Measurements from ENCODE around the gene LIPT2. TPM values are rescaled to one million over a fixed set of nuclear protein-coding genes. Genes with fewer than 3 reads are reported as not detected.

Gene LIPT2
- total and polyA plus RNA-seq, 10 of the 15 experiments (the other 5 are each of a cell fraction or from before 2014, with no cell fraction given), result 0.69 to 7.5 (median 3.8) TPM

GRCh38 chr11:74492974-74493790 is at the start of gene LIPT2 (continued):
- TF ChIP-seq, protein P1, sequence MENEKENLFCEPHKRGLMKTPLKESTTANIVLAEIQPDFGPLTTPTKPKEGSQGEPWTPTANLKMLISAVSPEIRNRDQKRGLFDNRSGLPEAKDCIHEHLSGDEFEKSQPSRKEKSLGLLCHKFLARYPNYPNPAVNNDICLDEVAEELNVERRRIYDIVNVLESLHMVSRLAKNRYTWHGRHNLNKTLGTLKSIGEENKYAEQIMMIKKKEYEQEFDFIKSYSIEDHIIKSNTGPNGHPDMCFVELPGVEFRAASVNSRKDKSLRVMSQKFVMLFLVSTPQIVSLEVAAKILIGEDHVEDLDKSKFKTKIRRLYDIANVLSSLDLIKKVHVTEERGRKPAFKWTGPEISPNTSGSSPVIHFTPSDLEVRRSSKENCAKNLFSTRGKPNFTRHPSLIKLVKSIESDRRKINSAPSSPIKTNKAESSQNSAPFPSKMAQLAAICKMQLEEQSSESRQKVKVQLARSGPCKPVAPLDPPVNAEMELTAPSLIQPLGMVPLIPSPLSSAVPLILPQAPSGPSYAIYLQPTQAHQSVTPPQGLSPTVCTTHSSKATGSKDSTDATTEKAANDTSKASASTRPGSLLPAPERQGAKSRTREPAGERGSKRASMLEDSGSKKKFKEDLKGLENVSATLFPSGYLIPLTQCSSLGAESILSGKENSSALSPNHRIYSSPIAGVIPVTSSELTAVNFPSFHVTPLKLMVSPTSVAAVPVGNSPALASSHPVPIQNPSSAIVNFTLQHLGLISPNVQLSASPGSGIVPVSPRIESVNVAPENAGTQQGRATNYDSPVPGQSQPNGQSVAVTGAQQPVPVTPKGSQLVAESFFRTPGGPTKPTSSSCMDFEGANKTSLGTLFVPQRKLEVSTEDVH (IDR thresholded peaks at IDR 0.05; ENCODE audit: low read depth, partially characterized antibody), result no peak
- TF ChIP-seq SIN3A (IDR thresholded peaks at IDR 0.05; ENCODE audit: low read depth, low read length) (peak; percentile 94), SKIL (IDR thresholded peaks at IDR 0.05; ENCODE audit: low read depth, poor library complexity, severe bottlenecking) (no peak), SREBF1 (IDR thresholded peaks at IDR 0.05; ENCODE audit: low read length) (no peak), EED (IDR thresholded peaks at IDR 0.05; ENCODE audit: low read depth) (no peak), CHD1 (IDR thresholded peaks at IDR 0.05; ENCODE audit: low read depth, low read length) (no peak), CTCF (IDR thresholded peaks at IDR 0.05 in 2 of 3, conservative IDR thresholded peaks at IDR 0.05 in 1 of 3; ENCODE audit: control insufficient read depth in 2 of 3, extremely low read depth in 1 of 3, insufficient read depth in 1 of 3, low read depth in 3 of 3, low read length in 3 of 3) (no peak), TCF3 (IDR thresholded peaks at IDR 0.05; ENCODE audit: borderline replicate concordance, insufficient read depth, low read depth, low read length) (peak; percentile 63), LARP7 (IDR thresholded peaks at IDR 0.05) (peak; percentile 100), DPF2 (IDR thresholded peaks at IDR 0.05) (peak; percentile 96), IKZF1 (conservative IDR thresholded peaks at IDR 0.05) (peak; percentile 99), SMAD5 (IDR thresholded peaks at IDR 0.05; ENCODE audit: low read depth) (no peak; the same call in 1 of the 2 replicates), RAD51 (IDR thresholded peaks at IDR 0.05) (no peak), FOS (IDR thresholded peaks at IDR 0.05; ENCODE audit: borderline replicate concordance, extremely low read depth, insufficient read length) (no peak), BRCA1 (IDR thresholded peaks at IDR 0.05; ENCODE audit: low read depth, low read length) (no peak)
- TF ChIP-seq, protein P2, sequence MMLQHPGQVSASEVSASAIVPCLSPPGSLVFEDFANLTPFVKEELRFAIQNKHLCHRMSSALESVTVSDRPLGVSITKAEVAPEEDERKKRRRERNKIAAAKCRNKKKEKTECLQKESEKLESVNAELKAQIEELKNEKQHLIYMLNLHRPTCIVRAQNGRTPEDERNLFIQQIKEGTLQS (IDR thresholded peaks at IDR 0.05; ENCODE audit: borderline replicate concordance, extremely low read depth, low read depth, low read length), result no peak
- TF ChIP-seq, protein P3, sequence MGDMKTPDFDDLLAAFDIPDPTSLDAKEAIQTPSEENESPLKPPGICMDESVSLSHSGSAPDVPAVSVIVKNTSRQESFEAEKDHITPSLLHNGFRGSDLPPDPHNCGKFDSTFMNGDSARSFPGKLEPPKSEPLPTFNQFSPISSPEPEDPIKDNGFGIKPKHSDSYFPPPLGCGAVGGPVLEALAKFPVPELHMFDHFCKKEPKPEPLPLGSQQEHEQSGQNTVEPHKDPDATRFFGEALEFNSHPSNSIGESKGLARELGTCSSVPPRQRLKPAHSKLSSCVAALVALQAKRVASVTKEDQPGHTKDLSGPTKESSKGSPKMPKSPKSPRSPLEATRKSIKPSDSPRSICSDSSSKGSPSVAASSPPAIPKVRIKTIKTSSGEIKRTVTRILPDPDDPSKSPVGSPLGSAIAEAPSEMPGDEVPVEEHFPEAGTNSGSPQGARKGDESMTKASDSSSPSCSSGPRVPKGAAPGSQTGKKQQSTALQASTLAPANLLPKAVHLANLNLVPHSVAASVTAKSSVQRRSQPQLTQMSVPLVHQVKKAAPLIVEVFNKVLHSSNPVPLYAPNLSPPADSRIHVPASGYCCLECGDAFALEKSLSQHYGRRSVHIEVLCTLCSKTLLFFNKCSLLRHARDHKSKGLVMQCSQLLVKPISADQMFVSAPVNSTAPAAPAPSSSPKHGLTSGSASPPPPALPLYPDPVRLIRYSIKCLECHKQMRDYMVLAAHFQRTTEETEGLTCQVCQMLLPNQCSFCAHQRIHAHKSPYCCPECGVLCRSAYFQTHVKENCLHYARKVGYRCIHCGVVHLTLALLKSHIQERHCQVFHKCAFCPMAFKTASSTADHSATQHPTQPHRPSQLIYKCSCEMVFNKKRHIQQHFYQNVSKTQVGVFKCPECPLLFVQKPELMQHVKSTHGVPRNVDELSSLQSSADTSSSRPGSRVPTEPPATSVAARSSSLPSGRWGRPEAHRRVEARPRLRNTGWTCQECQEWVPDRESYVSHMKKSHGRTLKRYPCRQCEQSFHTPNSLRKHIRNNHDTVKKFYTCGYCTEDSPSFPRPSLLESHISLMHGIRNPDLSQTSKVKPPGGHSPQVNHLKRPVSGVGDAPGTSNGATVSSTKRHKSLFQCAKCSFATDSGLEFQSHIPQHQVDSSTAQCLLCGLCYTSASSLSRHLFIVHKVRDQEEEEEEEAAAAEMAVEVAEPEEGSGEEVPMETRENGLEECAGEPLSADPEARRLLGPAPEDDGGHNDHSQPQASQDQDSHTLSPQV (IDR thresholded peaks at IDR 0.05), result 0 out of 2 replicates have a peak, but pooled peaks have one; percentile 66

Measured in GM12878 (cell line).